HEK293 (cell line): ENCODE measurements around the gene CPHXL.
A peak's percentile ranks its signal among the peaks of the same experiment; 100 is the strongest.

Experiments
- HOXD13 ChIP-seq: sonication (generic); formaldehyde crosslinking; IDR thresholded peaks from 2 replicates; pipeline ENCODE4 v1.8.0; 2022; ENCODE audit warnings: missing genetic modification reagents, borderline replicate concordance
- KLF7 ChIP-seq: fragments of 450-650 bp; formaldehyde crosslinking; IDR thresholded peaks from 2 replicates; pipeline ENCODE4 v1.5.1; 2016; ENCODE audit warnings: missing biosample characterization, missing genetic modification characterization, borderline replicate concordance
- REST ChIP-seq: fragments of 450-650 bp; formaldehyde crosslinking; IDR thresholded peaks from 2 replicates; pipeline ENCODE4 v1.5.1; 2016; ENCODE audit warnings: missing biosample characterization, missing genetic modification characterization
- SETDB1 ChIP-seq: IDR thresholded peaks from one replicate; pipeline ENCODE4 v1.6.1; 2017; ENCODE audit warnings: mild to moderate bottlenecking, low read length, moderate library complexity, mixed read lengths; ENCODE audit not compliant: insufficient read length
- ZNF16 ChIP-seq: fragments of 450-650 bp; formaldehyde crosslinking; IDR thresholded peaks from 2 replicates; pipeline ENCODE4 v1.5.1; 2016; ENCODE audit warnings: low read depth, missing biosample characterization, missing genetic modification characterization
- ZNF248 ChIP-seq: fragments of 450-650 bp; formaldehyde crosslinking; IDR thresholded peaks from 2 replicates; pipeline ENCODE4 v1.5.1; 2017; ENCODE audit warnings: missing biosample characterization, missing genetic modification characterization
- ZNF350 ChIP-seq: fragments of 450-650 bp; formaldehyde crosslinking; IDR thresholded peaks from 2 replicates; pipeline ENCODE4 v1.5.0; 2017; ENCODE audit warnings: missing biosample characterization, mild to moderate bottlenecking, missing genetic modification characterization
- ZNF501 ChIP-seq: fragments of 450-650 bp; formaldehyde crosslinking; IDR thresholded peaks from 2 replicates; pipeline ENCODE4 v1.5.1; 2016; ENCODE audit warnings: missing biosample characterization, missing genetic modification characterization
- ZNF529 ChIP-seq: fragments of 450-650 bp; formaldehyde crosslinking; IDR thresholded peaks from 2 replicates; pipeline ENCODE4 v1.5.1; 2017; ENCODE audit warnings: missing genetic modification characterization, missing biosample characterization; ENCODE audit not compliant: insufficient replicate concordance
- ZNF549 ChIP-seq: fragments of 450-650 bp; IDR thresholded peaks from 2 replicates; pipeline ENCODE4 v1.5.1; 2018; ENCODE audit warnings: missing biosample characterization, missing genetic modification characterization, mild to moderate bottlenecking, inconsistent platforms, moderate library complexity
- ZNF571 ChIP-seq: fragments of 450-650 bp; formaldehyde crosslinking; IDR thresholded peaks from 2 replicates; pipeline ENCODE4 v1.5.0; 2017; ENCODE audit warnings: missing biosample characterization, missing genetic modification characterization
- ZNF610 ChIP-seq: fragments of 450-650 bp; formaldehyde crosslinking; IDR thresholded peaks from 2 replicates; pipeline ENCODE4 v1.5.1; 2016; ENCODE audit warnings: missing biosample characterization, missing genetic modification characterization, borderline replicate concordance
- ZNF791 ChIP-seq: fragments of 450-650 bp; formaldehyde crosslinking; IDR thresholded peaks from 2 replicates; pipeline ENCODE4 v1.5.1; 2016; ENCODE audit warnings: missing biosample characterization, missing genetic modification characterization
- TF ChIP-seq, protein P1 (sequence below): fragments of 450-650 bp; formaldehyde crosslinking; conservative IDR thresholded peaks from 2 replicates; pipeline ENCODE4 v1.5.1; 2016; ENCODE audit warnings: low read depth, missing biosample characterization, missing genetic modification characterization
- TF ChIP-seq, protein P2 (sequence below): fragments of 450-650 bp; formaldehyde crosslinking; IDR thresholded peaks from 2 replicates; pipeline ENCODE4 v1.5.1; 2016; ENCODE audit warnings: missing biosample characterization, missing genetic modification characterization

CPHXL gene

GRCh38 chr16:75742424-75743047 lies 16.2 kb upstream of the CPHXL start (continued):
- TF ChIP-seq, protein P1, sequence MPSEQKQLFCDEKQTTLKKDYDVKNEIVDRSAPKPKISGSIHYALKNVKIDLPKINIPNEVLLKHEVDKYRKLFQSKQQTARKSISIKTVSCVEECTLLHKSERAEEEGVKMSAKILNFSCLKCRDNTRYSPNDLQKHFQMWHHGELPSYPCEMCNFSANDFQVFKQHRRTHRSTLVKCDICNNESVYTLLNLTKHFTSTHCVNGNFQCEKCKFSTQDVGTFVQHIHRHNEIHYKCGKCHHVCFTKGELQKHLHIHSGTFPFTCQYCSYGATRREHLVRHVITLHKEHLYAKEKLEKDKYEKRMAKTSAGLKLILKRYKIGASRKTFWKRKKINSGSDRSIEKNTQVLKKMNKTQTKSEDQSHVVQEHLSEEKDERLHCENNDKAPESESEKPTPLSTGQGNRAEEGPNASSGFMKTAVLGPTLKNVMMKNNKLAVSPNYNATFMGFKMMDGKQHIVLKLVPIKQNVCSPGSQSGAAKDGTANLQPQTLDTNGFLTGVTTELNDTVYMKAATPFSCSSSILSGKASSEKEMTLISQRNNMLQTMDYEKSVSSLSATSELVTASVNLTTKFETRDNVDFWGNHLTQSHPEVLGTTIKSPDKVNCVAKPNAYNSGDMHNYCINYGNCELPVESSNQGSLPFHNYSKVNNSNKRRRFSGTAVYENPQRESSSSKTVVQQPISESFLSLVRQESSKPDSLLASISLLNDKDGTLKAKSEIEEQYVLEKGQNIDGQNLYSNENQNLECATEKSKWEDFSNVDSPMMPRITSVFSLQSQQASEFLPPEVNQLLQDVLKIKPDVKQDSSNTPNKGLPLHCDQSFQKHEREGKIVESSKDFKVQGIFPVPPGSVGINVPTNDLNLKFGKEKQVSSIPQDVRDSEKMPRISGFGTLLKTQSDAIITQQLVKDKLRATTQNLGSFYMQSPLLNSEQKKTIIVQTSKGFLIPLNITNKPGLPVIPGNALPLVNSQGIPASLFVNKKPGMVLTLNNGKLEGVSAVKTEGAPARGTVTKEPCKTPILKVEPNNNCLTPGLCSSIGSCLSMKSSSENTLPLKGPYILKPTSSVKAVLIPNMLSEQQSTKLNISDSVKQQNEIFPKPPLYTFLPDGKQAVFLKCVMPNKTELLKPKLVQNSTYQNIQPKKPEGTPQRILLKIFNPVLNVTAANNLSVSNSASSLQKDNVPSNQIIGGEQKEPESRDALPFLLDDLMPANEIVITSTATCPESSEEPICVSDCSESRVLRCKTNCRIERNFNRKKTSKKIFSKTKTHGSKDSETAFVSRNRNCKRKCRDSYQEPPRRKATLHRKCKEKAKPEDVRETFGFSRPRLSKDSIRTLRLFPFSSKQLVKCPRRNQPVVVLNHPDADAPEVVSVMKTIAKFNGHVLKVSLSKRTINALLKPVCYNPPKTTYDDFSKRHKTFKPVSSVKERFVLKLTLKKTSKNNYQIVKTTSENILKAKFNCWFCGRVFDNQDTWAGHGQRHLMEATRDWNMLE (tag by site-specific recombination), result 0 out of 2 replicates have a peak, but pooled peaks have one; percentile 27
- peak; percentile 17 for TF ChIP-seq ZNF529
- TF ChIP-seq ZNF571 (tag by site-specific recombination), result no peak
- peak; percentile 99 for TF ChIP-seq SETDB1
- peak; percentile 82 for TF ChIP-seq ZNF549 (tag by site-specific recombination)
- TF ChIP-seq ZNF501 (tag by site-specific recombination), result no peak
- TF ChIP-seq, protein P2, sequence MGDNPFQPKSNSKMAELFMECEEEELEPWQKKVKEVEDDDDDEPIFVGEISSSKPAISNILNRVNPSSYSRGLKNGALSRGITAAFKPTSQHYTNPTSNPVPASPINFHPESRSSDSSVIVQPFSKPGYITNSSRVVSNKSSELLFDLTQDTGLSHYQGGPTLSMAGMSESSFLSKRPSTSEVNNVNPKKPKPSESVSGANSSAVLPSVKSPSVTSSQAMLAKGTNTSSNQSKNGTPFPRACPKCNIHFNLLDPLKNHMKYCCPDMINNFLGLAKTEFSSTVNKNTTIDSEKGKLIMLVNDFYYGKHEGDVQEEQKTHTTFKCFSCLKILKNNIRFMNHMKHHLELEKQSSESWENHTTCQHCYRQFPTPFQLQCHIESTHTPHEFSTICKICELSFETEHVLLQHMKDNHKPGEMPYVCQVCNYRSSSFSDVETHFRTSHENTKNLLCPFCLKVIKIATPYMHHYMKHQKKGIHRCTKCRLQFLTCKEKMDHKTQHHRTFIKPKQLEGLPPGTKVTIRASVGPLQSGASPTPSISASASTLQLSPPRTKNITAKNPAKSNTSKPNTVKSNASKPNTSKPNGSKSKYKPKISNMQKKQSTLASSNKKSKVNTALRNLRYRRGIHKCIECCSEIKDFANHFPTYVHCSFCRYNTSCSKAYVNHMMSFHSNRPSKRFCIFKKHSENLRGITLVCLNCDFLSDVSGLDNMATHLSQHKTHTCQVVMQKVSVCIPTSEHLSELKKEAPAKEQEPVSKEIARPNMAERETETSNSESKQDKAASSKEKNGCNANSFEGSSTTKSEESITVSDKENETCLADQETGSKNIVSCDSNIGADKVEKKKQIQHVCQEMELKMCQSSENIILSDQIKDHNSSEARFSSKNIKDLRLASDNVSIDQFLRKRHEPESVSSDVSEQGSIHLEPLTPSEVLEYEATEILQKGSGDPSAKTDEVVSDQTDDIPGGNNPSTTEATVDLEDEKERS, result 0 out of 2 replicates have a peak, but pooled peaks have one; percentile 46
- TF ChIP-seq ZNF791 (tag by site-specific recombination), result no peak
- no peak for TF ChIP-seq HOXD13
- no peak for TF ChIP-seq ZNF16 (tag by site-specific recombination)
- no peak for TF ChIP-seq KLF7 (tag by site-specific recombination)
- no peak for TF ChIP-seq REST (tag by site-specific recombination)
- TF ChIP-seq ZNF248 (tag by site-specific recombination), result no peak
- TF ChIP-seq ZNF610 (tag by site-specific recombination), result peak; percentile 40; the same call in 1 of the 2 replicates
- no peak for TF ChIP-seq ZNF350 (tag by site-specific recombination)
- TF ChIP-seq, all 188 proteins: peak for 10
